Esophagus muscularis mucosa (tissue), 4 donors: ENCODE data around the gene ZNF682.
"Not testable (repeated sequence)": the region's sequence is repeated elsewhere in the genome, so short reads cannot be mapped to it uniquely, and the experiment has no call there.

Source experiments
- EP300 ChIP-seq: sonication (generic); formaldehyde crosslinking; IDR thresholded peaks from one replicate; pipeline ENCODE4 v1.6.1; 2017; ENCODE audit warnings: antibody characterized with exemption
- POLR2A ChIP-seq: fragments of 450-650 bp; IDR thresholded peaks from one replicate; pipeline ENCODE4 v1.6.1; 2017; ENCODE audit warnings: antibody characterized with exemption, moderate library complexity, mild to moderate bottlenecking, low read depth
- POLR2AphosphoS5 ChIP-seq, 2 donors: sonication (generic); formaldehyde crosslinking; IDR thresholded peaks; one replicate each; pipeline ENCODE4 v1.6.1; 2017; ENCODE audit warnings: antibody characterized with exemption in 2 of 2
- TF ChIP-seq, protein P1 (sequence below), 3 experiments: fragments of 200-600 bp in 2 of 3; fragments of 450-650 bp in 1 of 3; sonication (generic) in 2 of 3; IDR thresholded peaks; one replicate each; pipeline ENCODE4 v1.5.1; 2017 to 2019; ENCODE audit warnings: antibody characterized with exemption in 3 of 3, mild to moderate bottlenecking in 2 of 3, moderate library complexity in 1 of 3

DNA sequence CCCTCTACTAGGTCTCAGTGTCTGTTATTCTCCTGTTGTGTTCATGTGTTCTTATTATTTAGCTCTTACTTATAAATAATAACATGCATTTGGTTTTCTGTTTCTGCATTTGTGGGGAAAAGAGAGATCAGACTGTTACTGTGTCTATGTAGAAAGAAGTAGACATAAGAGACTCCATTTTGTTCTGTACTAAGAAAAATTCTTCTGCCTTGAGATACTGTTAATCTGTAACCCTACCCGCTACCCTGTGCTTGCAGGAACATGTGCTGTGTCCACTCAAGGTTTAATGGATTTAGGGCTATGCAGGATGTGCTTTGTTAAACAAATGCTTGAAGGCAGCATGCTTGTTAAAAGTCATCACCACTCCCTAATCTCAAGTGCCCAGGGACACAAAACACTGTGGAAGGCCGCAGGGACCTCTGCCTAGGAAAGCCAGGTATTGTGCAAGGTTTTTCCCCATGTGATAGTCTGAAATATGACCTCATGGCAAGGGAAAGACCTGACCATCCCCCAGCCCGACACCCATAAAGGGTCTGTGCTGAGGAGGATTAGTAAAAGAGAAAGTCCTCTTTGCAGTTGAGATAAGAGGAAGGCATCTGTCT, 43.0 kb upstream of the ZNF682 start:
- TF ChIP-seq, protein P1, sequence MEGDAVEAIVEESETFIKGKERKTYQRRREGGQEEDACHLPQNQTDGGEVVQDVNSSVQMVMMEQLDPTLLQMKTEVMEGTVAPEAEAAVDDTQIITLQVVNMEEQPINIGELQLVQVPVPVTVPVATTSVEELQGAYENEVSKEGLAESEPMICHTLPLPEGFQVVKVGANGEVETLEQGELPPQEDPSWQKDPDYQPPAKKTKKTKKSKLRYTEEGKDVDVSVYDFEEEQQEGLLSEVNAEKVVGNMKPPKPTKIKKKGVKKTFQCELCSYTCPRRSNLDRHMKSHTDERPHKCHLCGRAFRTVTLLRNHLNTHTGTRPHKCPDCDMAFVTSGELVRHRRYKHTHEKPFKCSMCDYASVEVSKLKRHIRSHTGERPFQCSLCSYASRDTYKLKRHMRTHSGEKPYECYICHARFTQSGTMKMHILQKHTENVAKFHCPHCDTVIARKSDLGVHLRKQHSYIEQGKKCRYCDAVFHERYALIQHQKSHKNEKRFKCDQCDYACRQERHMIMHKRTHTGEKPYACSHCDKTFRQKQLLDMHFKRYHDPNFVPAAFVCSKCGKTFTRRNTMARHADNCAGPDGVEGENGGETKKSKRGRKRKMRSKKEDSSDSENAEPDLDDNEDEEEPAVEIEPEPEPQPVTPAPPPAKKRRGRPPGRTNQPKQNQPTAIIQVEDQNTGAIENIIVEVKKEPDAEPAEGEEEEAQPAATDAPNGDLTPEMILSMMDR (IDR thresholded peaks at IDR 0.05), result not testable (repeated sequence)
- TF ChIP-seq POLR2AphosphoS5 (IDR thresholded peaks at IDR 0.05); POLR2A; EP300: not testable (repeated sequence)
